NT2/D1 (cell line): Measurements from ENCODE around the gene ATP1A1.

Experiments
- DNase-seq: peaks from one replicate; pipeline ENCODE4 v3.0.0-alpha.2; 2011; ENCODE audit warnings: low read depth, low spot score
- H3K27me3 ChIP-seq: 2 replicates; pipeline ENCODE4 v1.6.0; 2011; ENCODE audit warnings: mild to moderate bottlenecking; ENCODE audit not compliant: insufficient read length, insufficient read depth
- H3K36me3 ChIP-seq: 2 replicates; pipeline ENCODE4 v1.6.1; 2011; ENCODE audit warnings: mild to moderate bottlenecking, low read length, mixed read lengths; ENCODE audit not compliant: insufficient read depth, insufficient read length
- H3K4me1 ChIP-seq: 2 replicates; pipeline ENCODE4 v1.5.1; 2011; ENCODE audit not compliant: insufficient read depth, insufficient read length
- H3K4me3 ChIP-seq: 2 replicates; pipeline ENCODE4 v1.5.1; 2011; ENCODE audit warnings: low read depth; ENCODE audit not compliant: insufficient read length
- H3K9ac ChIP-seq: 2 replicates; pipeline ENCODE4 v1.6.0; 2011; ENCODE audit warnings: low read depth; ENCODE audit not compliant: insufficient read length
- H3K9me3 ChIP-seq: 2 replicates; pipeline ENCODE4 v1.5.1; 2011; ENCODE audit warnings: mild to moderate bottlenecking, low read length; ENCODE audit not compliant: insufficient read depth
- SUZ12 ChIP-seq: IDR thresholded peaks from 2 replicates; pipeline ENCODE4 v1.6.1; 2011; ENCODE audit not compliant: insufficient read length, insufficient read depth; ENCODE audit errors: extremely low read depth
- YY1 ChIP-seq: IDR thresholded peaks from 2 replicates; pipeline ENCODE4 v1.6.1; 2011; ENCODE audit not compliant: insufficient read length, insufficient read depth
- ZNF274 ChIP-seq: IDR thresholded peaks from 2 replicates; pipeline ENCODE4 v1.6.1; 2011; ENCODE audit warnings: mild to moderate bottlenecking, low read depth, low read length

The ATP1A1 gene

GRCh38 chr1:116424438-116424837, 51.4 kb downstream of the ATP1A1 start:
- no peaks in the 10 kb centered on the region for H3K36me3 ChIP-seq
- no peak for DNase-seq
- TF ChIP-seq ZNF274 (no peak), SUZ12 (no peak), YY1 (no peak)
- H3K27me3 ChIP-seq: no peaks in the 10 kb centered on the region
- no peaks in the 10 kb centered on the region for H3K9me3 ChIP-seq
- no peak overlapping the region for H3K9ac ChIP-seq
- H3K4me1 ChIP-seq: no peaks in the 10 kb centered on the region
- H3K4me3 ChIP-seq: no peak overlapping the region

GRCh38 chr1:116424863-116425262, 51.8 kb downstream of the ATP1A1 start:
- no peaks in the 10 kb centered on the region for H3K27me3 ChIP-seq
- DNase-seq: no peak
- H3K4me1 ChIP-seq: no peaks in the 10 kb centered on the region
- H3K36me3 ChIP-seq: no peaks in the 10 kb centered on the region
- H3K9me3 ChIP-seq: no peaks in the 10 kb centered on the region
- H3K9ac ChIP-seq: no peak overlapping the region
- no peak overlapping the region for H3K4me3 ChIP-seq
- no peak for TF ChIP-seq SUZ12
- no peak for TF ChIP-seq ZNF274
- TF ChIP-seq YY1: no peak

DNA sequence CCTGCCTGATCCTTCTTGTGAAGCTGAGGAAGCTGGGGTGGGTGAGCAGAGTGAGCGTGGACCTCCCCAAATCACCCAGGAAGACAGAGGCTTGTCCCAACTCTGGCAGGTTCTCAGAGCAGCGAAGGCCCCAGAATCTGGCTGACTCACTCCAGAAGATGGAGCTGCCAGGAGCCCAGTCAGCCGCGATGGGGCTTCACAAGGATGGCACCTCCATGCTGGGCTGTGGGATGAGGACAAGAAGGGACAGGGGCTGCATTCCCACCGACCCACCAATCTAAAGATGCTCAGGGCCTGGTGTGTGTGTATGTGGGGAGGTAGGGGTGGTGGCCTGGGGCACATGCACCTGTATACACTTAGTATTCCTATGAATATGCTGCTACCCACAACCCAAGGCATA, 52.9 kb downstream of the ATP1A1 start:
- DNase-seq: no peak
- TF ChIP-seq ZNF274 (no peak), SUZ12 (no peak), YY1 (no peak)
- no peaks in the 10 kb centered on the region for H3K4me1 ChIP-seq
- H3K4me3 ChIP-seq: no peak overlapping the region
- no peaks in the 10 kb centered on the region for H3K27me3 ChIP-seq
- no peaks in the 10 kb centered on the region for H3K36me3 ChIP-seq
- H3K9me3 ChIP-seq: no peaks in the 10 kb centered on the region
- no peak overlapping the region for H3K9ac ChIP-seq

DNA sequence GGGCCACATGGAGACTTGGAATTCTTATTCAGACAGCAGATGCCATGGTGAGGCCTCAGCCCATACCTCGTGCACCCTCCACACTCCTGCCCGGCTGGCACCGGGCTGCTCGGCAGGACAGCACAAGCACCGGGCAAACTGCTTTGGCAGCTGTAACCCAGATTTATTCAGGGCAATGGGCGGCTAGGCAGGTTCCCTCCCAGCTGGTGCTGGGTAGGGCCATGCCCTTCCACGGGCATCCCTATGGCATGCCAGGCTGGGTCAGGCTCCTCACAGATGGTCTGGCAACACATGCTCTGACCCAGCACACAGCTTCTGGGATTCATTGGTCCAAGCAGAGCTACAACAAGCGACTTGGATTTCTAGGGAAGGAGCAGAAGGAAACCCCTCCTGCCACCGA, 53.4 kb downstream of the ATP1A1 start:
- no peak for TF ChIP-seq SUZ12
- no peak for TF ChIP-seq ZNF274
- no peaks in the 10 kb centered on the region for H3K9me3 ChIP-seq
- no peak overlapping the region for H3K4me3 ChIP-seq
- no peaks in the 10 kb centered on the region for H3K4me1 ChIP-seq
- H3K9ac ChIP-seq: no peak overlapping the region
- no peak for DNase-seq
- no peaks in the 10 kb centered on the region for H3K27me3 ChIP-seq
- H3K36me3 ChIP-seq: no peaks in the 10 kb centered on the region

DNA sequence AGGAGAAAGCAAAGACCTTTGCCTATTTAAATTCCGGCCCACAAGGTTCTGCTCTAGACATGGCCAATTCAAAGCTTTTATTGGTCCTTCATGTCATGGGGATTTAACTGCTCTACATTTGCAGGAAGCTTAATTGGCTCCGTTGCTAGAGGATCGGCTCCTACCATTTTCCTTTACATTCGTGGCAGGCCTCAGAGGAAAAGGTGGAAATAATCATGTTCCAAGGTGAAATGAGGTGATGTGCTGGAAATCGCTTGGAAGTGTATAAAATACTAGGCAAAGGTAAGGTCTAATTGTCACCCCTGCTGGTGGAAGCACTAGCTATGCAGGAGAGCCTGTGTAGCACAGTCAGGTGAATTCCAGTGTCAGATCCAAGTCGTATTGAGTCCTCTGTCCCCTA, 55.5 kb downstream of the ATP1A1 start:
- no peak for TF ChIP-seq YY1
- no peak for TF ChIP-seq ZNF274
- no peak for TF ChIP-seq SUZ12
- DNase-seq: no peak
- Histone ChIP-seq H3K4me1 (no peaks in the 10 kb centered on the region), H3K4me3 (no peak overlapping the region), H3K36me3 (no peaks in the 10 kb centered on the region), H3K27me3 (no peaks in the 10 kb centered on the region), H3K9ac (no peak overlapping the region), H3K9me3 (no peaks in the 10 kb centered on the region)

DNA sequence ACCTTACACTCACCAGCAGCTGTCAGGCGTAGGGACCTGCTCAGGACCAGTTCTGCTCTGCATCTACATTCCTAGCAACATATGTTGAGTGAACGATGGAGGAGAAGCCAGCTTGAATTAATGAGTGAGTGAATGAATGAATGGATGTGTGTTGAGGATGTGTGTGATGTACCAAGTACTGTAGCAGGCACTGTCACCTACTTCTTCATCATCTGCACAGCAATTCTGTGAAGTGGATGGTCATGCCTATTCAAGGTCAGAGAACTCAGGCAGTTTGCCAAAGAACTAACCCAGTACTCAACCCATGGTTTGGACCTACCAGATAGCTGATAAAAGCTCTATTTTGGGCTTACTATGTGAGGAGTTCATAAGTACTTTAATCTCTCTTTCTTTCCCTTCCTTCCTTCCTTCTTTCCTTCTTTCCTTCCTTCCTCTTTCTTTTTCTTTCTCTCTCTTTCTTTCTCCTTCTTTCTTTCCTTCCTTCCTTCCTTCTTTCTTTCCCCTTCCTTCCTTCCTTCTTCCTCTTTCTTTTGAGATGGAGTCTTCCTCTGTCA, 56.9 kb downstream of the ATP1A1 start:
- no peak for TF ChIP-seq ZNF274
- no peak for TF ChIP-seq SUZ12
- no peak for TF ChIP-seq YY1
- no peaks in the 10 kb centered on the region for H3K36me3 ChIP-seq
- no peaks in the 10 kb centered on the region for H3K9me3 ChIP-seq
- no peak overlapping the region for H3K4me3 ChIP-seq
- DNase-seq: no peak
- H3K4me1 ChIP-seq: no peaks in the 10 kb centered on the region
- no peaks in the 10 kb centered on the region for H3K27me3 ChIP-seq
- no peak overlapping the region for H3K9ac ChIP-seq

DNA sequence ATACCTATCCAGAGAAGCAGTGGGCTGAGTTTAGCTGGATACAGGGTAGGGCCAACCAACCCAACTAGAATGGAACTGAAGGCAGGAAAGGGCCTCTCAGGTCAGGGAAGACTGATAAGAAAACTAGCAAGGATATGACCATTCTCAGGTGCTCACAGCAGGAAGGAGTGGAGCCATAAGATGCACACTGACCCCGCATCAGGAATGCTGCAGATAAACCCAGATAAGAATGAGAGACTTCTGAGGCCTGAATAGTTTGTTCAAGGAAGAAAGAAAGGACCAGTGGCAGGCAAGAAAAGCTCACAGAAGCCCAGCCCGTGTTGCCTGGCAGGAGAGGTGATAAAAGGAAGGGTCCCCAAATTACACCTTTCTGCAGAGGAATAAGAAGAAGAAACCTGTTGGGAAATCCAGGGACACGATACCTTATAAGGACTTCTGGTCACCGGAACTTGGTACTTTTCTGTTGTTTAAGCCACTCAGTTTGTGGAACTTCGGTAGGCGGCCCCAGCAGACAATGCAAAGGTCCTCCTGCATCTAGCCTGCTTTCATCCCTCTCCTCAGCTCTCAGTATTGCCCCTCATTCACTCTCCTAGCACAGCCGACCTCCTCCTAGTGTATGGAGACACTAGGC, 58.9 kb downstream of the ATP1A1 start:
- H3K27me3 ChIP-seq: no peaks in the 10 kb centered on the region
- no peaks in the 10 kb centered on the region for H3K4me1 ChIP-seq
- H3K9me3 ChIP-seq: no peaks in the 10 kb centered on the region
- H3K36me3 ChIP-seq: no peaks in the 10 kb centered on the region
- H3K4me3 ChIP-seq: no peak overlapping the region
- DNase-seq: no peak
- TF ChIP-seq YY1 (no peak), SUZ12 (no peak), ZNF274 (no peak)
- H3K9ac ChIP-seq: no peak overlapping the region
